IPS-20b (cell line): ENCODE data around the gene CDC42EP1.
"Not testable (repeated sequence)": the region's sequence is repeated elsewhere in the genome, so short reads cannot be mapped to it uniquely, and the experiment has no call there.

Experiments
- H3K27ac ChIP-seq: one replicate; pipeline ENCODE4 v1.5.1; 2013; ENCODE audit warnings: low read length
- H3K27me3 ChIP-seq: 2 replicates; pipeline ENCODE4 v1.6.1; 2013; ENCODE audit warnings: mild to moderate bottlenecking, low read length, inconsistent platforms; ENCODE audit not compliant: insufficient read depth
- H3K36me3 ChIP-seq: 2 replicates; pipeline ENCODE4 v1.6.1; 2013; ENCODE audit warnings: low read depth, mild to moderate bottlenecking, inconsistent platforms, low read length, moderate library complexity; ENCODE audit not compliant: insufficient read depth
- H3K4me1 ChIP-seq: 2 replicates; pipeline ENCODE4 v1.6.1; 2013; ENCODE audit warnings: mild to moderate bottlenecking, control low read depth, inconsistent platforms, low read length, moderate library complexity; ENCODE audit not compliant: insufficient read depth
- H3K4me3 ChIP-seq: 2 replicates; pipeline ENCODE4 v1.5.1; 2013; ENCODE audit warnings: mild to moderate bottlenecking, low read length, inconsistent platforms
- H3K9ac ChIP-seq: 2 replicates; pipeline ENCODE4 v1.6.1; 2013; ENCODE audit warnings: low read depth, mild to moderate bottlenecking, inconsistent platforms, low read length, moderate library complexity
- H3K9me3 ChIP-seq: 2 replicates; pipeline ENCODE4 v1.6.1; 2013; ENCODE audit warnings: mild to moderate bottlenecking, low read depth, low read length, inconsistent platforms; ENCODE audit not compliant: insufficient read depth

CDC42EP1 gene

GRCh38 chr22:37521236-37521739, 39.0 kb upstream of the CDC42EP1 start:
- H3K9ac ChIP-seq = no peak overlapping the region
- no peak overlapping the region for H3K4me3 ChIP-seq
- peaks cover 42% of the 10 kb centered on the region for H3K27me3 ChIP-seq
- no peaks in the 10 kb centered on the region; the same call in 1 of the 2 replicates for H3K4me1 ChIP-seq
- H3K36me3 ChIP-seq = no peaks in the 10 kb centered on the region
- no peak overlapping the region for H3K27ac ChIP-seq
- no peaks in the 10 kb centered on the region; the same call in 1 of the 2 replicates for H3K9me3 ChIP-seq

GRCh38 chr22:37522482-37522881, 37.8 kb upstream of the CDC42EP1 start:
- Histone ChIP-seq H3K9ac (no peak overlapping the region), H3K9me3 (no peaks in the 10 kb centered on the region), H3K36me3 (no peaks in the 10 kb centered on the region), H3K4me1 (no peaks in the 10 kb centered on the region; the same call in 1 of the 2 replicates), H3K27ac (no peak overlapping the region), H3K4me3 (no peak overlapping the region), H3K27me3 (peaks cover 41% of the 10 kb centered on the region)

GRCh38 chr22:37525073-37525745, 35.1 kb upstream of the CDC42EP1 start:
- peaks cover 17% of the 10 kb centered on the region for H3K27me3 ChIP-seq
- H3K36me3 ChIP-seq = no peaks in the 10 kb centered on the region
- no peak overlapping the region for H3K9ac ChIP-seq
- no peaks in the 10 kb centered on the region for H3K9me3 ChIP-seq
- H3K4me3 ChIP-seq = no peak overlapping the region
- H3K4me1 ChIP-seq = no peaks in the 10 kb centered on the region; the same call in 1 of the 2 replicates
- H3K27ac ChIP-seq = no peak overlapping the region

GRCh38 chr22:37525746-37526350, 34.4 kb upstream of the CDC42EP1 start:
- Histone ChIP-seq H3K27me3 (peaks cover 11% of the 10 kb centered on the region), H3K27ac (no peak overlapping the region), H3K36me3 (no peaks in the 10 kb centered on the region), H3K4me1 (no peaks in the 10 kb centered on the region; the same call in 1 of the 2 replicates), H3K4me3 (no peak overlapping the region), H3K9ac (no peak overlapping the region), H3K9me3 (no peaks in the 10 kb centered on the region)

- no peak overlapping the region for H3K27ac ChIP-seq
- no peaks in the 10 kb centered on the region; the same call in 1 of the 2 replicates for H3K4me1 ChIP-seq
- no peaks in the 10 kb centered on the region for H3K36me3 ChIP-seq
- no peak overlapping the region for H3K4me3 ChIP-seq
- H3K9ac ChIP-seq = no peak overlapping the region
- H3K9me3 ChIP-seq = no peaks in the 10 kb centered on the region
- H3K27me3 ChIP-seq = peaks cover 5% of the 10 kb centered on the region; the same call in 1 of the 2 replicates
Measured at GRCh38 chr22:37526376-37526775, 33.9 kb upstream of the CDC42EP1 start.

- H3K27ac ChIP-seq, H3K36me3 ChIP-seq, H3K4me1 ChIP-seq, H3K4me3 ChIP-seq, H3K27me3 ChIP-seq, H3K9me3 ChIP-seq, H3K9ac ChIP-seq: not testable (repeated sequence)
Measured at GRCh38 chr22:37527081-37527752, 33.1 kb upstream of the CDC42EP1 start.

- not testable (repeated sequence) for H3K9ac ChIP-seq, H3K36me3 ChIP-seq, H3K4me1 ChIP-seq, H3K4me3 ChIP-seq, H3K9me3 ChIP-seq, H3K27me3 ChIP-seq, H3K27ac ChIP-seq
Measured at GRCh38 chr22:37527952-37528351, 32.3 kb upstream of the CDC42EP1 start.

GRCh38 chr22:37529652-37530345, 30.5 kb upstream of the CDC42EP1 start:
- H3K9ac ChIP-seq = no peak overlapping the region
- no peaks in the 10 kb centered on the region for H3K36me3 ChIP-seq
- no peaks in the 10 kb centered on the region for H3K9me3 ChIP-seq
- no peak overlapping the region for H3K27ac ChIP-seq
- no peak overlapping the region for H3K4me3 ChIP-seq
- H3K27me3 ChIP-seq = no peaks in the 10 kb centered on the region
- H3K4me1 ChIP-seq = no peaks in the 10 kb centered on the region; the same call in 1 of the 2 replicates

- Histone ChIP-seq H3K9ac (no peak overlapping the region), H3K27me3 (no peaks in the 10 kb centered on the region), H3K4me1 (no peaks in the 10 kb centered on the region), H3K27ac (no peak overlapping the region), H3K9me3 (no peaks in the 10 kb centered on the region), H3K36me3 (no peaks in the 10 kb centered on the region), H3K4me3 (no peak overlapping the region)
Measured at GRCh38 chr22:37533995-37534394, 26.3 kb upstream of the CDC42EP1 start.

- H3K4me3 ChIP-seq = no peak overlapping the region
- no peak overlapping the region for H3K27ac ChIP-seq
- H3K4me1 ChIP-seq = no peaks in the 10 kb centered on the region
- no peaks in the 10 kb centered on the region for H3K27me3 ChIP-seq
- H3K36me3 ChIP-seq = no peaks in the 10 kb centered on the region
- H3K9ac ChIP-seq = no peak overlapping the region
- no peaks in the 10 kb centered on the region for H3K9me3 ChIP-seq
Measured at GRCh38 chr22:37534445-37534844, 25.8 kb upstream of the CDC42EP1 start.

GRCh38 chr22:37535159-37535558, 25.1 kb upstream of the CDC42EP1 start:
- no peaks in the 10 kb centered on the region for H3K4me1 ChIP-seq
- H3K36me3 ChIP-seq = no peaks in the 10 kb centered on the region
- H3K9ac ChIP-seq = no peak overlapping the region
- H3K4me3 ChIP-seq = no peak overlapping the region
- no peak overlapping the region for H3K27ac ChIP-seq
- H3K27me3 ChIP-seq = no peaks in the 10 kb centered on the region
- H3K9me3 ChIP-seq = no peaks in the 10 kb centered on the region
